Subcutaneous adipose tissue (tissue), 4 donors: ENCODE data around the gene KIRREL3. TPM values are rescaled to one million over a fixed set of nuclear protein-coding genes. Genes with fewer than 3 reads are reported as not detected.

Experiments used
- CTCF ChIP-seq: fragments of 450-650 bp; IDR thresholded peaks from one replicate; pipeline ENCODE4 v1.5.1; 2016; ENCODE audit warnings: low read depth, mild to moderate bottlenecking, control low read depth, antibody characterized with exemption, moderate library complexity
- total RNA-seq, 4 donors: library from RNA; depleted of rRNA; stranded (reverse); fragments of >200 nt; gene quantifications; one replicate each; pipeline ENCODE4 v1.1.0, GENCODE V29; 2016

The KIRREL3 gene
- total RNA-seq, 4 donors from 2014 or later = not detected

DNA sequence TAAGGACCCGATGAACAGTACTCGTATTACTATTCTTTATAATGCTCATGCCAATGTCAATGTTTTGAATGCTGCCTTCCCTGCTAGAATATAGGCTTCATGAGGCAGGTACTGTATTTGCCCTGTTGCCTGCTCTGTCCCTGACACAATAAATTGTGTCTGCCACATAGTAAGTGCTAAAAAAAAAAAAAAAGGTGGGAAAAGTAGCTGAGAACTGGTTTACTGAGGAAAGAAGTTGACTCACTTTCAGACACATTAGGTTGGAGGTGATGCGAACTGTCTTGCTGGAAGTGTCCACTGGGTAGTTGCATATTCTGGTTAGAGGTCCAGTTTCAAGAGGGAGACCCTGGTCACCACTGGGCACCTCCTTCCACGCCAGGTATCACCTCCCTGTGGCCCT lies 255.9 kb downstream of the KIRREL3 start:
- TF ChIP-seq CTCF = no peak

- no peak for TF ChIP-seq CTCF
Observed at GRCh38 chr11:126743628-126744027, 256.9 kb downstream of the KIRREL3 start.

DNA sequence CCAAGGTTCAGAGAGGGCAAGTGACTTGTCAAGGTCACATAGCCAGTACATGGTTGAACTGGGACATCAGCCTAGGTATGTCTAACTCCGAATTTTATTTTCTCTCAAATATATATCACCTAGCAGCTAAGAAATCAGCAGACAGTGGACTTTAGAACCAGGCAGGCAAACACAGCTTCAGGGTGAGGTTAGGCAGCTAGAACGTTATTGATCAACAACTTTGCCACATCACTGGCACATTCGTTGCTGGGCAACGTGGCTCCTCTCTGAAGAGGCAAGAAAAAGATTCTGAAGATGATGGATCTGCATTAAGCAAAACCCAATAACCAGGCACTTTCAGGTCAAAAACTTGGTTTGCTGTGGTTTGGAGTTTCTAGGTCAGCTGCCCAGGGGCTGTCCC lies 258.0 kb downstream of the KIRREL3 start:
- no peak for TF ChIP-seq CTCF

- no peak for TF ChIP-seq CTCF
Observed at GRCh38 chr11:126740846-126741245, 259.7 kb downstream of the KIRREL3 start.

DNA sequence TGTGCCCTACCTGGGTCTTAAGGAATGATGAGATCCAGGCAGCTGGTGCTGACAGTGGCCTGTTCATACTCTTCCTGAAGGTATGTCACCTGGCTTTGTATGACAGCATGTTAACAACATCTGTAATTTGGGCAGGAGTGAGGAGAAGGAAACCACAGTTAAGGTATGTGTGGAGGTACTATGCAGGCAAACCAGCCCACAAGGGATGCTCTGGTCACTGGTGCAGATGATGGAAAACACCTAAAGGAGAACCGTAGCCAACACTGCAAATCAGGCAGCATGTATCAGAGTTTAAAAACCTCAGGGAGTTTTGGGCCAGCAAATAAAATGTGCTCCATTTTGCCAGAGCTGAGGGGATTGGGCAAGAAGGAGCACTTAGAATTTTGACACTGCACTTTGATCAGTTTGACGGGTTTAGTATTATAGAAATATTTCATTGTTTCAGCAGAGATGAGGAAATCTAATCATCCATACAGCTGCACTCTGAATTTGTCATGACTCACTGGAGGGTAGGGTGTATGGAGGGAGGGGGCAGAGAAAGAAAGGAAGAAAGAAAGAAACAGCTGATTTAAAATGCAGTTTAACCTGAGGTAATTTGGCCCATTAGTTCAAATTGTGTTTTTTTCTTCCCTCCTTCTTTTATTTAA lies 260.9 kb downstream of the KIRREL3 start:
- TF ChIP-seq CTCF = no peak

DNA sequence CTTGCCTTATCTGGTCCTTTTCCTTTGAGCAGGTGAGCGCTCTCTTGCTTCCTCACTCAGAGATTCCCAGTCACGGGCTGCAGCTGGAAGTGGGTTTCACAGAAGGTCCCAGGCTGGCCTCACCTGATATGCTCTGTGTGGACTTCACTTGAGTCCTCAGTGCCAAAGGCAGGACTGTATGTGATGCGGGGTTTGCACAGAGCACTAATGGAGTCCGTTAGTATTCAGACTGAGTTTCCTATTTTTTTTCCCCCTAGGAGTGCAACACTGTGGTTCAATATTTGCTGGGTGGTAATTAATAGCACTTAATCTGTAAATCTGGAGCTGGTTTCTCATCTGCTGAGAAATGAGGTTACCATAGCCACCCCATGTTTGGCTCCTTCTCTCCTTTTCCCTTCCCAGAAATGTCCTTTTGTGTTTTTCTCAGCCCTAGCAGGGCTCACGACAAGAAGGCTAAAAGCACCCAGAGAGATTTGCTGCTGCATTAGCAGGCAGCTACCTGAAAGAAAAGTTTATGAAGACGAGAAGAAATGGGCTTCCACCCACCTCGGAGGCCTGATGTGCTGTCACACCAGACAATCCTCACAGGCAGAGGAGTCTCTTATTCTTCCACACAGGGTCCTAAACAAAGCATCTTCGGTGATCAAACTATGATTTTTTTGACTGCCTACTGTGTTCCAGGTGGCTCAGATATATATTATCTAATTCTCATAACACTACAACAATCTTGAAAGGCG lies 262.1 kb downstream of the KIRREL3 start:
- TF ChIP-seq CTCF = no peak

- TF ChIP-seq CTCF = no peak
Observed at GRCh38 chr11:126736682-126737572, 263.6 kb downstream of the KIRREL3 start.
